ENCODE measurements around the gene GNAO1.
A peak's percentile ranks its signal among the peaks of the same experiment; 100 is the strongest.

GNAO1 gene

GRCh38 chr16:56191156-56191815, at the start of gene GNAO1:
Gene GNAO1 (plus strand): TSS chr16:56191489. CDS start chr16:56192236, 747 bp downstream.
- peak; percentile 87 for DNase-seq (ENCODE audit: low read depth, low spot score)

- DNase-seq (ENCODE audit: low read depth, low spot score) = no peak
These were observed 47.6 kb upstream of the GNAO1 start for GRCh38 chr16:56143666-56144065.

GRCh38 chr16:56145369-56145768, 45.9 kb upstream of the GNAO1 start:
- DNase-seq (ENCODE audit: low read depth, low spot score) = no peak

GRCh38 chr16:56151621-56152020, 39.7 kb upstream of the GNAO1 start:
- DNase-seq (ENCODE audit: low read depth, low spot score) = no peak

- DNase-seq (ENCODE audit: low read depth, low spot score) = no peak
These were observed 29.6 kb upstream of the GNAO1 start for GRCh38 chr16:56161658-56162057.

- no peak for DNase-seq (ENCODE audit: low read depth, low spot score)
These were observed 28.2 kb upstream of the GNAO1 start for GRCh38 chr16:56163089-56163488.

- no peak for DNase-seq (ENCODE audit: low read depth, low spot score)
These were observed 27.4 kb upstream of the GNAO1 start for GRCh38 chr16:56163938-56164337.

- no peak for DNase-seq (ENCODE audit: low read depth, low spot score)
These were observed 26.7 kb upstream of the GNAO1 start for GRCh38 chr16:56164636-56165035.

- DNase-seq (ENCODE audit: low read depth, low spot score) = no peak
These were observed 16.9 kb upstream of the GNAO1 start for GRCh38 chr16:56174411-56174810.

GRCh38 chr16:56181401-56181800, 9.9 kb upstream of the GNAO1 start:
- no peak for DNase-seq (ENCODE audit: low read depth, low spot score)

- no peak for DNase-seq (ENCODE audit: low read depth, low spot score)
These were observed 8.0 kb upstream of the GNAO1 start for GRCh38 chr16:56183266-56183665.

- DNase-seq (ENCODE audit: low read depth, low spot score) = no peak
These were observed 1.1 kb upstream of the GNAO1 start for GRCh38 chr16:56190048-56190676.

- no peak for DNase-seq (ENCODE audit: low read depth, low spot score)
These were observed 573 bp upstream of the GNAO1 start for GRCh38 chr16:56190677-56191155.

GRCh38 chr16:56191835-56192634, 746 bp downstream of the GNAO1 start:
- DNase-seq (ENCODE audit: low read depth, low spot score) = no peak

- no peak for DNase-seq (ENCODE audit: low read depth, low spot score)
These were observed 1.3 kb downstream of the GNAO1 start for GRCh38 chr16:56192635-56192945.

GRCh38 chr16:56192986-56193945, 2.0 kb downstream of the GNAO1 start:
- no peak for DNase-seq (ENCODE audit: low read depth, low spot score)

- DNase-seq (ENCODE audit: low read depth, low spot score) = peak; percentile 97
These were observed 2.9 kb downstream of the GNAO1 start for GRCh38 chr16:56193951-56194726.

GRCh38 chr16:56195151-56195550, 3.9 kb downstream of the GNAO1 start:
- peak; percentile 74 for DNase-seq (ENCODE audit: low read depth, low spot score)

GRCh38 chr16:56196381-56196780, 5.1 kb downstream of the GNAO1 start:
- no peak for DNase-seq (ENCODE audit: low read depth, low spot score)

GRCh38 chr16:56197192-56197992, 6.1 kb downstream of the GNAO1 start:
- no peak for DNase-seq (ENCODE audit: low read depth, low spot score)
